Memory B cell (primary cell): Measurements from ENCODE around the gene AMH.
A peak's percentile ranks its signal among the peaks of the same experiment; 100 is the strongest.

Experiments
- ATAC-seq: fragments of 150-1000 bp; cut with Tn5 transposase; 2 replicates; pipeline ENCODE4 v1.10.0; 2021; ENCODE audit warnings: low read depth, mild to moderate bottlenecking, moderate library complexity
- DNase-seq, 2 donors: peaks; one replicate each; pipeline ENCODE4 v3.0.0; 2022; ENCODE audit warnings: low spot score in 2 of 2
- H3K27ac Mint-ChIP-seq: one replicate; pipeline ENCODE4 v1.8.0; 2022; ENCODE audit warnings: mild to moderate bottlenecking, moderate library complexity, mixed read lengths
- H3K27me3 Mint-ChIP-seq: one replicate; pipeline ENCODE4 v1.8.0; 2022; ENCODE audit warnings: mixed read lengths
- H3K36me3 Mint-ChIP-seq: one replicate; pipeline ENCODE4 v1.8.0; 2022; ENCODE audit warnings: mild to moderate bottlenecking, mixed read lengths
- H3K4me1 Mint-ChIP-seq: one replicate; pipeline ENCODE4 v1.8.0; 2022; ENCODE audit warnings: mixed read lengths
- H3K4me3 Mint-ChIP-seq: one replicate; pipeline ENCODE4 v1.8.0; 2022; ENCODE audit warnings: mild to moderate bottlenecking, moderate library complexity, mixed read lengths
- H3K9me3 Mint-ChIP-seq: one replicate; pipeline ENCODE4 v1.8.0; 2022; ENCODE audit warnings: mixed read lengths

Gene AMH

GRCh38 chr19:2213799-2214198, 35.3 kb upstream of the AMH start:
- no peaks in the 10 kb centered on the region for H3K9me3 Mint-ChIP-seq
- no peak overlapping the region for H3K27ac Mint-ChIP-seq
- no peak overlapping the region for H3K4me3 Mint-ChIP-seq
- ATAC-seq (no peak), DNase-seq (no peak)
- H3K27me3 Mint-ChIP-seq = no peaks in the 10 kb centered on the region
- peaks cover 4% of the 10 kb centered on the region for H3K4me1 Mint-ChIP-seq
- peaks cover 22% of the 10 kb centered on the region for H3K36me3 Mint-ChIP-seq

- DNase-seq (no peak), ATAC-seq (no peak)
- Mint-ChIP-seq H3K27ac (no peak overlapping the region), H3K9me3 (no peaks in the 10 kb centered on the region), H3K4me1 (no peaks in the 10 kb centered on the region), H3K27me3 (no peaks in the 10 kb centered on the region), H3K36me3 (peaks cover 20% of the 10 kb centered on the region), H3K4me3 (no peak overlapping the region)
These were observed 34.9 kb upstream of the AMH start for GRCh38 chr19:2214251-2214650.

- Mint-ChIP-seq H3K9me3 (no peaks in the 10 kb centered on the region), H3K36me3 (peaks cover 25% of the 10 kb centered on the region), H3K27me3 (no peaks in the 10 kb centered on the region), H3K27ac (no peak overlapping the region), H3K4me3 (no peak overlapping the region), H3K4me1 (no peaks in the 10 kb centered on the region)
- ATAC-seq (peak; percentile 66), DNase-seq (no peak)
These were observed 33.8 kb upstream of the AMH start for GRCh38 chr19:2215281-2215751.

GRCh38 chr19:2216361-2217225, 32.5 kb upstream of the AMH start:
- H3K27ac Mint-ChIP-seq = no peak overlapping the region
- DNase-seq (no peak), ATAC-seq (no peak)
- H3K4me3 Mint-ChIP-seq = no peak overlapping the region
- H3K27me3 Mint-ChIP-seq = no peaks in the 10 kb centered on the region
- peaks cover 2% of the 10 kb centered on the region for H3K4me1 Mint-ChIP-seq
- H3K9me3 Mint-ChIP-seq = no peaks in the 10 kb centered on the region
- peaks cover 21% of the 10 kb centered on the region for H3K36me3 Mint-ChIP-seq

- no peak overlapping the region for H3K27ac Mint-ChIP-seq
- no peak overlapping the region for H3K4me3 Mint-ChIP-seq
- no peaks in the 10 kb centered on the region for H3K27me3 Mint-ChIP-seq
- H3K4me1 Mint-ChIP-seq = peaks cover 4% of the 10 kb centered on the region
- DNase-seq = no peak
- H3K9me3 Mint-ChIP-seq = no peaks in the 10 kb centered on the region
- peaks cover 17% of the 10 kb centered on the region for H3K36me3 Mint-ChIP-seq
- no peak for ATAC-seq
These were observed 31.5 kb upstream of the AMH start for GRCh38 chr19:2217591-2217990.

- H3K27me3 Mint-ChIP-seq = no peaks in the 10 kb centered on the region
- H3K27ac Mint-ChIP-seq = no peak overlapping the region
- H3K4me1 Mint-ChIP-seq = peaks cover 18% of the 10 kb centered on the region
- H3K9me3 Mint-ChIP-seq = no peaks in the 10 kb centered on the region
- no peak overlapping the region for H3K4me3 Mint-ChIP-seq
- H3K36me3 Mint-ChIP-seq = peaks cover 15% of the 10 kb centered on the region
- ATAC-seq = no peak
- DNase-seq = no peak
These were observed 29.4 kb upstream of the AMH start for GRCh38 chr19:2219726-2220125.

- Mint-ChIP-seq H3K27me3 (no peaks in the 10 kb centered on the region), H3K36me3 (peaks cover 19% of the 10 kb centered on the region), H3K4me1 (peaks cover 22% of the 10 kb centered on the region), H3K27ac (no peak overlapping the region), H3K4me3 (no peak overlapping the region), H3K9me3 (no peaks in the 10 kb centered on the region)
- ATAC-seq (no peak), DNase-seq (no peak)
These were observed 27.8 kb upstream of the AMH start for GRCh38 chr19:2221250-2221831.

GRCh38 chr19:2221918-2222317, 27.2 kb upstream of the AMH start:
- H3K4me3 Mint-ChIP-seq = no peak overlapping the region
- peaks cover 22% of the 10 kb centered on the region for H3K4me1 Mint-ChIP-seq
- no peak overlapping the region for H3K27ac Mint-ChIP-seq
- no peak for DNase-seq
- H3K27me3 Mint-ChIP-seq = no peaks in the 10 kb centered on the region
- H3K9me3 Mint-ChIP-seq = no peaks in the 10 kb centered on the region
- no peak for ATAC-seq
- H3K36me3 Mint-ChIP-seq = peaks cover 17% of the 10 kb centered on the region

GRCh38 chr19:2223391-2223790, 25.7 kb upstream of the AMH start:
- H3K36me3 Mint-ChIP-seq = peaks cover 17% of the 10 kb centered on the region
- H3K27me3 Mint-ChIP-seq = no peaks in the 10 kb centered on the region
- no peaks in the 10 kb centered on the region for H3K9me3 Mint-ChIP-seq
- H3K4me3 Mint-ChIP-seq = no peak overlapping the region
- peak overlapping the region; percentile 94 for H3K27ac Mint-ChIP-seq
- DNase-seq = peak in 1 of 2 donors; percentile 48
- H3K4me1 Mint-ChIP-seq = peaks cover 31% of the 10 kb centered on the region
- peak; percentile 7 for ATAC-seq

- peak overlapping the region; percentile 76 for H3K4me3 Mint-ChIP-seq
- peak overlapping the region; percentile 94 for H3K27ac Mint-ChIP-seq
- H3K4me1 Mint-ChIP-seq = peaks cover 33% of the 10 kb centered on the region
- ATAC-seq (peak; percentile 84), DNase-seq (peak; percentile 74 to 83)
- no peaks in the 10 kb centered on the region for H3K9me3 Mint-ChIP-seq
- H3K36me3 Mint-ChIP-seq = peaks cover 14% of the 10 kb centered on the region
- H3K27me3 Mint-ChIP-seq = no peaks in the 10 kb centered on the region
These were observed 25.2 kb upstream of the AMH start for GRCh38 chr19:2223959-2224358.

- H3K36me3 Mint-ChIP-seq = peaks cover 12% of the 10 kb centered on the region
These were observed 24.3 kb upstream of the AMH start for GRCh38 chr19:2224754-2225349.

GRCh38 chr19:2225415-2226050, 23.6 kb upstream of the AMH start:
- ATAC-seq (no peak), DNase-seq (no peak)
- H3K36me3 Mint-ChIP-seq = peaks cover 13% of the 10 kb centered on the region
- H3K27ac Mint-ChIP-seq = peak overlapping the region; percentile 45
- no peaks in the 10 kb centered on the region for H3K27me3 Mint-ChIP-seq
- H3K9me3 Mint-ChIP-seq = no peaks in the 10 kb centered on the region
- H3K4me3 Mint-ChIP-seq = no peak overlapping the region
- H3K4me1 Mint-ChIP-seq = peaks cover 34% of the 10 kb centered on the region

More at GRCh38 chr19:2224754-2225349, 24.3 kb upstream of the AMH start:
- Mint-ChIP-seq H3K4me1 (peaks cover 34% of the 10 kb centered on the region), H3K27ac (peak overlapping the region; percentile 94), H3K9me3 (no peaks in the 10 kb centered on the region), H3K4me3 (no peak overlapping the region), H3K27me3 (no peaks in the 10 kb centered on the region)
- no peak for DNase-seq
- no peak for ATAC-seq

GRCh38 chr19:2226051-2226839, 22.9 kb upstream of the AMH start:
- H3K27me3 Mint-ChIP-seq = no peaks in the 10 kb centered on the region
- H3K36me3 Mint-ChIP-seq = peaks cover 13% of the 10 kb centered on the region
- H3K4me1 Mint-ChIP-seq = peaks cover 34% of the 10 kb centered on the region
- no peak for DNase-seq
- peak overlapping the region; percentile 45 for H3K27ac Mint-ChIP-seq
- no peaks in the 10 kb centered on the region for H3K9me3 Mint-ChIP-seq
- H3K4me3 Mint-ChIP-seq = no peak overlapping the region
- no peak for ATAC-seq
